ENCODE measurements around the gene FBLL1. TPM values are rescaled to one million over a fixed set of nuclear protein-coding genes. Genes with fewer than 3 reads are reported as not detected.

Gene FBLL1
- total and polyA plus RNA-seq, 2 of the 8 experiments (the other 6 are each of a cell fraction or from before 2014, with no cell fraction given), result 8.3 to 30.9 TPM

DNA sequence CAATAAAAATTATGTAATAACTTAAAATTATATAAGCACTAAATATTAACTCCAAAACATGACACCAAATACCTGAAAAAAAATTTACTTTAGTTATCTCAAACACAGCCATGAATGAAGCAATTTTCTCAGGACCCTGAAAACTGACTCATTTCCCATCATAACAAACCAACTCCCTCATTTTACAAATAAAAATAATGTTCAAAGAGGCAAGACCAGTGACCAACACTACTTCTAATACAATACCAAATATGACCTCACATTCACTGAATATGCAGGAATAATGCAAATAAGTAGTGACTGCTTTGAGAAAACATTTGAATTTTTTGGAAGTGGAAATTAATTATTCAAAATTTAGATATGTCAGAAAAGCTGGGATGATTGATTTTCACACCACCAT is 21.6 kb downstream of the FBLL1 start (continued):
- TF ChIP-seq, protein P1, sequence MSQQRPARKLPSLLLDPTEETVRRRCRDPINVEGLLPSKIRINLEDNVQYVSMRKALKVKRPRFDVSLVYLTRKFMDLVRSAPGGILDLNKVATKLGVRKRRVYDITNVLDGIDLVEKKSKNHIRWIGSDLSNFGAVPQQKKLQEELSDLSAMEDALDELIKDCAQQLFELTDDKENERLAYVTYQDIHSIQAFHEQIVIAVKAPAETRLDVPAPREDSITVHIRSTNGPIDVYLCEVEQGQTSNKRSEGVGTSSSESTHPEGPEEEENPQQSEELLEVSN (IDR thresholded peaks at IDR 0.05), result no peak
- TF ChIP-seq SP2 (IDR thresholded peaks at IDR 0.05; ENCODE audit: low read length) (no peak), TCF12 (IDR thresholded peaks at IDR 0.05; ENCODE audit: low read depth, low read length) (no peak)
- TF ChIP-seq, protein P2, sequence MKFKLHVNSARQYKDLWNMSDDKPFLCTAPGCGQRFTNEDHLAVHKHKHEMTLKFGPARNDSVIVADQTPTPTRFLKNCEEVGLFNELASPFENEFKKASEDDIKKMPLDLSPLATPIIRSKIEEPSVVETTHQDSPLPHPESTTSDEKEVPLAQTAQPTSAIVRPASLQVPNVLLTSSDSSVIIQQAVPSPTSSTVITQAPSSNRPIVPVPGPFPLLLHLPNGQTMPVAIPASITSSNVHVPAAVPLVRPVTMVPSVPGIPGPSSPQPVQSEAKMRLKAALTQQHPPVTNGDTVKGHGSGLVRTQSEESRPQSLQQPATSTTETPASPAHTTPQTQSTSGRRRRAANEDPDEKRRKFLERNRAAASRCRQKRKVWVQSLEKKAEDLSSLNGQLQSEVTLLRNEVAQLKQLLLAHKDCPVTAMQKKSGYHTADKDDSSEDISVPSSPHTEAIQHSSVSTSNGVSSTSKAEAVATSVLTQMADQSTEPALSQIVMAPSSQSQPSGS (IDR thresholded peaks at IDR 0.05; ENCODE audit: low read length), result no peak
- TF ChIP-seq, protein P3, sequence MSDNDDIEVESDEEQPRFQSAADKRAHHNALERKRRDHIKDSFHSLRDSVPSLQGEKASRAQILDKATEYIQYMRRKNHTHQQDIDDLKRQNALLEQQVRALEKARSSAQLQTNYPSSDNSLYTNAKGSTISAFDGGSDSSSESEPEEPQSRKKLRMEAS (IDR thresholded peaks at IDR 0.05), result no peak
